AG04450 (cell line): ENCODE measurements around the gene ZMIZ2. TPM values are rescaled to one million over a fixed set of nuclear protein-coding genes. Genes with fewer than 3 reads are reported as not detected.
"Not testable (repeated sequence)": the region's sequence is repeated elsewhere in the genome, so short reads cannot be mapped to it uniquely, and the experiment has no call there.

Source experiments
- CTCF ChIA-PET: fragments of 300-600, 350-600 bp; formaldehyde crosslinking; extraction: SDS; loops from one replicate; lab custom pipeline; 2022; ENCODE audit warnings: antibody characterized with exemption, inconsistent platforms; lab: Charles Lee
- POLR2A ChIA-PET: fragments of 350-600 bp; formaldehyde crosslinking; extraction: SDS; loops from one replicate; lab custom pipeline; 2021; ENCODE audit warnings: antibody characterized with exemption, inconsistent platforms; lab: Yijun Ruan, JAX
- DNase-seq: peaks from one replicate; pipeline ENCODE4 v3.0.0-alpha.2; 2011; ENCODE audit warnings: low read depth, low spot score
- H3K27ac ChIP-seq: one replicate; pipeline ENCODE4 v1.5.1; 2012; ENCODE audit warnings: low read depth, low read length, control low read depth
- H3K27me3 ChIP-seq: one replicate; pipeline ENCODE4 v1.6.0; 2012; ENCODE audit warnings: low read length; ENCODE audit not compliant: control insufficient read depth, insufficient read depth
- H3K4me3 ChIP-seq: 2 replicates; pipeline ENCODE4 v1.5.1; 2011; ENCODE audit warnings: mild to moderate bottlenecking, low read depth, low read length, control low read depth
- H3K9me3 ChIP-seq: 2 replicates; pipeline ENCODE4 v1.5.1; 2012; ENCODE audit warnings: low read length; ENCODE audit not compliant: control insufficient read depth, insufficient read depth
- polyA plus RNA-seq: library from polyadenylated mRNA; depleted of rRNA; stranded (reverse); fragments of >200 nt; gene quantifications from 2 replicates; pipeline ENCODE4 v1.2.3, GENCODE V29; 2011
- TF ChIP-seq, protein P1 (sequence below): IDR thresholded peaks from 2 replicates; pipeline ENCODE4 v1.5.1; 2011; ENCODE audit warnings: low read depth, low read length, control low read depth, inconsistent platforms

ZMIZ2 gene
- polyA plus RNA-seq, 1 experiment: 4.8 TPM

DNA sequence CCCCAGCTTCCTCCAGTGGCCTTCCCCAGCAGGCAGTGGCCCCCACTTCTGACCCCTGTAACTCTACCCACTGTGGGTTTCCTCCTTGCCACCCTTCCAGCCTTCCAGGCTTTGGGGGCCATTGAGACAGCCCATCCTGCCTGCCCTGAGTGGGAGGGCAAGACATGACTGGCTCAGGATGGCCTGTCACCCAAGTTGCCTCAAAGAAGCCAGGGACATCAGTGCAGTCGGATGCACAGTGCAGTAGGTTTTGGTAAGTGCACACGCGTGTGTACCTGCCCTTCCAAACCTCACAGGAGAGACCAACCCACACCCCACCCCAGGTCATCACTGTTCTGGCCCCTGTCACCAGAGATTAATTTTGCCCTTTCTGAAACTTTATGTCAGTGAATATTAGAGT, 22.7 kb downstream of the ZMIZ2 start:
- POLR2A ChIA-PET: no interaction called here
- TF ChIP-seq, protein P1, sequence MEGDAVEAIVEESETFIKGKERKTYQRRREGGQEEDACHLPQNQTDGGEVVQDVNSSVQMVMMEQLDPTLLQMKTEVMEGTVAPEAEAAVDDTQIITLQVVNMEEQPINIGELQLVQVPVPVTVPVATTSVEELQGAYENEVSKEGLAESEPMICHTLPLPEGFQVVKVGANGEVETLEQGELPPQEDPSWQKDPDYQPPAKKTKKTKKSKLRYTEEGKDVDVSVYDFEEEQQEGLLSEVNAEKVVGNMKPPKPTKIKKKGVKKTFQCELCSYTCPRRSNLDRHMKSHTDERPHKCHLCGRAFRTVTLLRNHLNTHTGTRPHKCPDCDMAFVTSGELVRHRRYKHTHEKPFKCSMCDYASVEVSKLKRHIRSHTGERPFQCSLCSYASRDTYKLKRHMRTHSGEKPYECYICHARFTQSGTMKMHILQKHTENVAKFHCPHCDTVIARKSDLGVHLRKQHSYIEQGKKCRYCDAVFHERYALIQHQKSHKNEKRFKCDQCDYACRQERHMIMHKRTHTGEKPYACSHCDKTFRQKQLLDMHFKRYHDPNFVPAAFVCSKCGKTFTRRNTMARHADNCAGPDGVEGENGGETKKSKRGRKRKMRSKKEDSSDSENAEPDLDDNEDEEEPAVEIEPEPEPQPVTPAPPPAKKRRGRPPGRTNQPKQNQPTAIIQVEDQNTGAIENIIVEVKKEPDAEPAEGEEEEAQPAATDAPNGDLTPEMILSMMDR: no peak
- Histone ChIP-seq H3K27me3 (no peaks in the 10 kb centered on the region), H3K27ac (no peak overlapping the region), H3K4me3 (no peak overlapping the region), H3K9me3 (no peaks in the 10 kb centered on the region)
- CTCF ChIA-PET: no interaction called here
- DNase-seq: no peak

DNA sequence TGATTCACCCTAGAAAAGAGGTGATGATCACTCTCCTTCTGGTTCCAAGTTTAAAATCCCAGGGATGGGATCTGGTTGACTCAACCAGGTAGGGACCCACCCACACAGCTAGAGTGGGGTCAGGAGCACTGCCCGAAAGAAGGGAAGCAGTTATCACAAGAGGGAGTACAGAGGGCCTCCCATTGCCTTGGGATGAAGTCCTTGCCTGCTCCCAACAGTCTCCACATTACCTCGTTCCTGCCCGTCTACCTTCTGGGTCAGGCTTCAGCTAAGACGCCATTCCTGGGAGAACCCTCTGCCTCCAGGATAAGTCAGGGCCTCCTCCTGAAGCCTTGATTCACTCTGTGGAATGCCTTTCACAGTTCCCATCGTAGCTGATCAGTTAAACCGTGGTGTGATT, 23.8 kb downstream of the ZMIZ2 start:
- Histone ChIP-seq H3K9me3 (no peaks in the 10 kb centered on the region), H3K27ac (no peak overlapping the region), H3K27me3 (no peaks in the 10 kb centered on the region), H3K4me3 (no peak overlapping the region)
- ChIA-PET POLR2A (interaction anchor here (0.7 to 0.8 kb wide), 2 partner anchors 10 to 22 kb away, joined by 4 read pairs; no protein-coding TSS in a partner anchor), CTCF (no interaction called here)
- TF ChIP-seq, protein P1: no peak
- no peak for DNase-seq

- CTCF ChIA-PET: no interaction called here
- TF ChIP-seq, protein P1: no peak
- Histone ChIP-seq H3K4me3 (no peak overlapping the region), H3K27ac (no peak overlapping the region), H3K27me3 (no peaks in the 10 kb centered on the region), H3K9me3 (no peaks in the 10 kb centered on the region)
- POLR2A ChIA-PET: interaction anchor here (0.7 to 0.8 kb wide), 2 partner anchors 10 to 22 kb away, joined by 4 read pairs; no protein-coding TSS in a partner anchor
- DNase-seq: no peak
Observed at GRCh38 chr7:44772867-44773266, 24.2 kb downstream of the ZMIZ2 start.

GRCh38 chr7:44774486-44774885, 25.8 kb downstream of the ZMIZ2 start:
- H3K9me3 ChIP-seq, POLR2A ChIA-PET, H3K4me3 ChIP-seq, H3K27ac ChIP-seq, CTCF ChIA-PET, H3K27me3 ChIP-seq, DNase-seq: not testable (repeated sequence)

- Histone ChIP-seq H3K27ac (no peak overlapping the region), H3K4me3 (no peak overlapping the region), H3K9me3 (no peaks in the 10 kb centered on the region), H3K27me3 (no peaks in the 10 kb centered on the region)
- DNase-seq: no peak
- ChIA-PET POLR2A (no interaction called here), CTCF (no interaction called here)
- TF ChIP-seq, protein P1: no peak
Observed at GRCh38 chr7:44775383-44776107, 26.9 kb downstream of the ZMIZ2 start.
